HG03135 (cell line): Measurements from ENCODE around the gene ISL2.

ENCODE experiments used
- ATAC-seq: cut with Tn5 transposase; IDR thresholded peaks from one replicate; pipeline ENCODE4 v1.9.1; 2021; ENCODE audit warnings: mild to moderate bottlenecking, moderate library complexity; ENCODE audit not compliant: unreplicated experiment

The ISL2 gene

DNA sequence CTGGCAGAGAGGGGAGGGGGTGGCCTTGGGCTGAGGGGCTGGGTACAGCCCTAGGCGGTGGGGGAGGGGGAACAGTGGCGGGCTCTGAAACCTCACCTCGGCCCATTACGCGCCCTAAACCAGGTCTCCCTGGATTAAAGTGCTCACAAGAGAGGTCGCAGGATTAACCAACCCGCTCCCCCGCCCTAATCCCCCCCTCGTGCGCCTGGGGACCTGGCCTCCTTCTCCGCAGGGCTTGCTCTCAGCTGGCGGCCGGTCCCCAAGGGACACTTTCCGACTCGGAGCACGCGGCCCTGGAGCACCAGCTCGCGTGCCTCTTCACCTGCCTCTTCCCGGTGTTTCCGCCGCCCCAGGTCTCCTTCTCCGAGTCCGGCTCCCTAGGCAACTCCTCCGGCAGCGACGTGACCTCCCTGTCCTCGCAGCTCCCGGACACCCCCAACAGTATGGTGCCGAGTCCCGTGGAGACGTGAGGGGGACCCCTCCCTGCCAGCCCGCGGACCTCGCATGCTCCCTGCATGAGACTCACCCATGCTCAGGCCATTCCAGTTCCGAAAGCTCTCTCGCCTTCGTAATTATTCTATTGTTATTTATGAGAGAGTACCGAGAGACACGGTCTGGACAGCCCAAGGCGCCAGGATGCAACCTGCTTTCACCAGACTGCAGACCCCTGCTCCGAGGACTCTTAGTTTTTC, 4.9 kb downstream of the ISL2 start:
- ATAC-seq: no peak

DNA sequence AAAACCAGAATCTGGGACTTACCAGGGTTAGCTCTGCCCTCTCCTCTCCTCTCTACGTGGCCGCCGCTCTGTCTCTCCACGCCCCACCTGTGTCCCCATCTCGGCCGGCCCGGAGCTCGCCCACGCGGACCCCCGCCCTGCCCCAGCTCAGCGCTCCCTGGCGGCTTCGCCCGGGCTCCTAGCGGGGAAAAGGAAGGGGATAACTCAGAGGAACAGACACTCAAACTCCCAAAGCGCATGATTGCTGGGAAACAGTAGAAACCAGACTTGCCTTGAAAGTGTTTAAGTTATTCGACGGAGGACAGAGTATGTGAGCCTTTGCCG, 5.4 kb downstream of the ISL2 start:
- ATAC-seq: no peak

DNA sequence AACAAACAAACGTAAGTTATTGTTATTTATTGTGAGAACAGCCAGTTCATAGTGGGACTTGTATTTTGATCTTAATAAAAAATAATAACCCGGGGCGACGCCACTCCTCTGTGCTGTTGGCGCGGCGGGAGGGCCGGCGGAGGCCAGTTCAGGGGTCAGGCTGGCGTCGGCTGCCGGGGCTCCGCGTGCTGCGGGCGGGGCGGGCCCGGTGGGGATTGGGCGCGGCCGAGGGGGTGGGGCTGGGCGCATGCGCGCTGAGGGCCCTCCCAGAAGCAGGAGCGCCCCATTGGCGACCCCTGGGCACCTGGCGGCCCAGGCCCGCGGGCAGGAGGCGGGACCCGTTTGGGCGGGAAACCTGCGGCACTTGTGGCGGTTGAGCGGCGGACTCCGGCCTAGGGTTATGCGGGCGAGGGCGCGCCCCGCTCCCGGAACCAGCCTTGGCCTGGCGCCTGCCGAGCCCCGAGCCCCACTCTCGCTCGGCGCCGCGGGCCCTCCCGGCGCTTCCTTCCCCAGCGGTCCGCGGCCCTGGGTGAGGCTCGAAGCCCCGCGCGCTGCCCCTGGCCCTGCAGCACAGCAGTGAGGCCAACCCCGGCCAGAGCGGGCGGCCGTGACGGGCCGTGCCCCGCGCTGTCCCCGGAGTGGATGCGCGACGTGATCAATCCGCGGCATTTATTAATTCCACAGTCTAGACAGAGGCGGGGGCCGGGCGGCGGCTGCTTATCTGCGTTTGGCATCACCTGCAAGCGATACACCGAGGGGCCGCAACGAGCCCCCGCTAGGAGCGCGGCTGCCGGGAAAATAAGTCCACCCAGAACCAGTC, 6.0 kb downstream of the ISL2 start:
- no peak for ATAC-seq

DNA sequence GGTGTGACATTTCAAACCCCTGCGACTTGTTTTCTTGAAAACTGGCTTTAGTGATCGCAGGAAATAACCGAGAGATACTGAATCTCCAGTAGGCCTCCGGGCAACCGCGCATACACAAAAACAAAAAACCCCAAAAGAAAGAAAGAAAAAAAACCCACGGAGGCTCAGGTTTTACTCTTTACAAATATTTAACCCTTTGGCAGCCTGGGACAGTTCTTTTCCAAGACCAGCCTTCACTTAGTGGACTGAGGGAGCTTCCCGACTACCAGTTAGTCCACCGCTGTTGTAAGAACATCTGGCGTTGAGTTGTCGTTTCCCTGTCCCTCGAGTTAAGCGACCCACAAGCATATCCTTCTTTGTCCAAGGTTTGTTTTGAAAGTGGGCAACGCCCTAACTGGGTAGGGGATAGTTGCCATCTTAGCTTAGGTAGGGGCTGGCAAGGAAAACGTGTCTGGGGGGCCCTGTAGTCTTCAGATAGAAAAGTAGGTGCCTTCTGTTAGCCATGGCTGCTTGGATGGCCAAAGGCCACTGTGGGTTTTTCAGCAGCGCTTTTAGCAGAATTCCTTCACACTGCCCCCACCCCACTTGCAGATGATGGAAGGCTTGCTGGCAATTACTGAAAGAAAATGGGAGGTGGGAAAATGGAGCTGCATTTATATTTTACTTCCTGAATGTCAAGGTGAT, 6.9 kb downstream of the ISL2 start:
- ATAC-seq: no peak

DNA sequence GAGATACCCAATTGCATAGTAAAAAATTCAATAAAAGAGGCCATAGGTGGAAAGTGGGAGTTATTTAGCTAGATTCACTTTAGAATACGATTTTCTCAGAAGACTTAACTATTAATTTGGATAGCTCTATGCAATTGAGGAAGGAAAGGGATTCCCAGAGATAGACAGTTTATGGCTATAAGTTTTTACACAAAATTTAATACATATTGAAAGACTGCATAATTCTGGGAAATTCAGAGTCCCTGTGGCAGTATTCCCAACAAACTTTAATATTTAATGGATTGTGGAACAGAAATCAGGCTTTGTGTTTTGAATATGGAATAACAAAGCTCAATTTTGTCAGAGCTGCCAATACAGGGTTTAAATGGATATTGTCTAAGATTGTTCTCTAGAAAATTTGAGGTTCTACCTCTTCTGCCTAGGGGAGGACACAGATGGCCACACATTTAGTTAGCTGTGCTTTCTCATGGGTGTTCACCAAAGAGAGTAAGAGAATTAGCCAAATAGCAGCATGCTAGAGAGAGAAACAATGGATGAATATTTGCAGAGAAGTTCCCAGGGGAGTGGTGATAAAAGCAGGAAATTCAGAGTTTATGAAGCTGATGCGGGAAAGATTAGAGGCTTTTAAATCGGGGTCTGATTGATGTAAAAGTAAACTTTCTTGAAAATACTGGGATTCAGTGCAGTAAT, 8.5 kb downstream of the ISL2 start:
- ATAC-seq: no peak

DNA sequence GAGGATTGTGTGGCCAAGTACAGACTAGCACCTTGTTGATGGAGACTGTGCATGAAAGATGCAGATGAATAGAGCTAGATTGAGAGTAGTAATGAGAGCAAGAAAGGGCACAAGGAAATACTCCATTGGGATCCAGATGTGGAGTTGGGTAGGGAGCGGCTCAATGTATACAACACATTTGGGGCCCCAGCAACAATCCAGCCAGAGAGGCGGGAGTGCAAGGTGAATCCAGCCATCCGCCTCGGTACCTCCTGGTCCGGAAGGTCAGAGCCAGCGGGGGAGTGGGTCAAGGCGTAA, 9.0 kb downstream of the ISL2 start:
- no peak for ATAC-seq

DNA sequence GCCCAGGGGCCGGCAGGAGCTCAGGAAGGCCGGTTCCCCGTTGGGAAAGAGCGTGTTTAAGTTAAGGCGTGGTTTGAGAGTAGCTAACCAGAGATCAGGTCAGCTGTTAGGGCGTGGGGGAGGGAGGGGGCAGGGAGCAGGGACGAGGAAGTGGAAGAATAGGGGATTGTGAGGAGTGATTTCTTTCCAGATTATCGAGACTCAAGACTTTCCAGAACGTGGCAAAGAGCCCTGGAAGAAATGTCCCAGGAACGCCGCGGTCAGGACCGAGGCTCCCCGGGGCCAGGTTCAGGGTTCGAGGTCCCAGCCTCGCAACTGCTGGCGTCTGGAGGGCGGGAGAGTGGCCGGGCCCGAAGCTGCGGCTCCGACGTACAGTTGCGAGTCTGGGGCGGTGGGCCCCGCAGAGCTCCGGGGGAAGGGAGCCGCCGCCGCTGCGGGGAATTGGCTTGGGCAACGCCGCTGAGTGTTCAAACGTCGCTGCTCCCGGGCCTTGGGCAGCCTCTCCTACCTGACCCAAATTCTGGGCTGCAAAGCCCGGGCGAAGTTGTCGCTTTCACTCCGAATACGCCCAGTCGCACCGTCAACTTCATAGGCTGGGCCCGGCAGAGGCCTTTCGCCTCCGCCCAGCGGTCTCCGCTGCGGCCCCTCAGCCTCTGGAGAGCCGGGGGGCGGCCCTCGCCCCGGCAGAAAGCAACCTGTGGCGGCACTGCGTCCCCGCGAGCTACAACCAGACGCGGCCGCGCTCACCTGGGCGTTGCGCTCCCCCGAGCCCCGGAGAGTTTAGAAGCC, 9.5 kb downstream of the ISL2 start:
- ATAC-seq: no peak

DNA sequence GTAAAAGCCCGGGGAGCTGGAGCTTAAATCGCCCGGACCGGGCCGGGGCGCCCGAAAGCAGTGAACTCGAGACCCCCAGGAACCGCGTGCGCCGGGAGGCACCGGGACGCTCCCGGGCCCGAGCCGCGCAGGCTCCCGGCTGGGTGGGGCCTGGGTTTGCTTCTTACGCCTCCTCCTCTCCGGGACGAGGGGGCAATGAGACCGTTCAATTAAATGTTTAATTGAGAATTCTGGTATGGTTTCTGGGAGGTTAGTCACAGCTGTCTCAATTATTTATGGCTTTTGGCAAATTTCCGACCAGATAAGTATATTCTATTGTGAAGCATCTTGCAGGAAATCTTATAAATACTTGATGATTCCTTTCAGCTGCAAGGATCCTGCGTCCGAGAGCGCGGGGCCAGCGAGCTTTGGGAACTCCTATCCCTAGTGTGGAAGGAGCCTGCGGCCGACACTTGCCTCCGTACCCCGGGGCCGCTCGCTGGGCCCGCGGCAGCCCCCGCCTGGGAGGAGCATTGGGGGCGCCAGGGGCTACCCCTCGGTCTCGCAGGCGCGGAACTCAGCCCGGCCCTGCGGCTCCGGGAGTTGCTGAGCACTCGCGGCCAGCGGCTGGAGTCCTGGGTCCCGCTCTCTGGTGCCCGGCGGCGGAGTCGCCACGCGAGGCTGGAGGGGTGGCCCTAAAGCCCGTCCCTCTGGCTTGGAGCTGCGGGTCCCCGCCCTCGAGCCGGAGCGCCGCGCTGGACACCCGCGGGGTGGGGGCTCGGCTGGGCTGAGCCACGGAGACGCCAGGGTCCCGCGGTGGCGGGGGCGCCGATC, 10.3 kb downstream of the ISL2 start:
- no peak for ATAC-seq

DNA sequence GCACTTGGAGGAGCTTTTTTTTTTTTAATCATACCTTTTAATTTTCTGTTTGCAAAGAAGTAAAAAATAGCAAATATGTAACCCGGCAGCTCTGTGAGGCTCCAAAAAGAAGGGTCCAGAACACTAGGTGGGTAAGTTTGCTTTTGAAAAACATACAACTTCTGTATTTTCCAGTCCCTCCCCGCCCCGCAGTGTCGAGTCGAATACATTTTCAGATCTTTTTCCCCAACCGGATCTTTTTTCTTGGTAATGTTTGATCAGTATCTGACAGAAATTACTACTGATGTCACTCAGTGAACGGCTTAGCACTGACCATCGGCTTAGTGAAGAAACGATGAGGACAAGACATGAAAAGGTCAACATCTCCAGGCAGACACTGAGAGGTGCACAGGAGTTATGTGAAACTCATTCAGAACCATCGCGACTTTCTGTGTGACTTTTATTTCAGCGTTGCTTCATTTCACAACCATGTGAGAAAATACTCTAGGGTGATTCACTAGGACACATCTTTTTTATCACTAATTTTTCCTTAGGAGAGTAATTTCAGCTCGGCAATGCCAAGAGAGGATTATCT, 11.0 kb downstream of the ISL2 start:
- no peak for ATAC-seq

DNA sequence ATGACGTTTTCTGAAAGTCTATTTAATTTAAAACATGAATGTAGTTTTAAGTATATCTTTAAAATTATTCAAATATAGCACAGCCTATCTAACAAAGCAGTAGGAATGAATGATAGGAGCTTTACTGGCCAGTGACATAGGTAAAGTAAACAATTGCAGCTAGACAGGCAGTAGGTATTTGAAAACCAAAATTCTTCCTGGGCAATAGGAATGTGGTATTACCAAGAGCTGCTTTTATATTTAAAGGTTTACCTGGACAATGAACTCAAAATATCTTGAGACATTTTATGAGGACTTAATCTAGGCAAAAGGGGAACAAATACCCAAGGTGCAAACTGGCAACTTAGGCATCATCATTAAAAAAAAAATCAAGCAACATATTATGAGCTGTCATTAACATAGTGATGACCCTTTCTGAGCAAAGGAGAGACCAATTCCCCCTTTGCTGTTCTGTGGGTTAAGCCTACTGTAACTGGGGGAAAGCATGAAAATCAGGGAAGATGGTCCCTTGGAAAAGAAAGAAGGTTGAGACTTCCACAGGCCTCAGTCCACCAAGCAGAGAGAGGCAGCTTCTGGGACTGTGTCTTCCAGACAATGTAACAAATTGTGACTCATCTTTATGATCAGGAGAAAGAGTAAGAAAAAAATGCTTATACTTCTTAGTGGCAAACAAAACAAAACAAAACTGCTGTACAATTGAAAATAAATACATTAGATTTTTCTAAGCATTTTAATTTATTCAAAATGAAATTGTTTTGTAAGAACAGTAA, 12.9 kb downstream of the ISL2 start:
- ATAC-seq: no peak

DNA sequence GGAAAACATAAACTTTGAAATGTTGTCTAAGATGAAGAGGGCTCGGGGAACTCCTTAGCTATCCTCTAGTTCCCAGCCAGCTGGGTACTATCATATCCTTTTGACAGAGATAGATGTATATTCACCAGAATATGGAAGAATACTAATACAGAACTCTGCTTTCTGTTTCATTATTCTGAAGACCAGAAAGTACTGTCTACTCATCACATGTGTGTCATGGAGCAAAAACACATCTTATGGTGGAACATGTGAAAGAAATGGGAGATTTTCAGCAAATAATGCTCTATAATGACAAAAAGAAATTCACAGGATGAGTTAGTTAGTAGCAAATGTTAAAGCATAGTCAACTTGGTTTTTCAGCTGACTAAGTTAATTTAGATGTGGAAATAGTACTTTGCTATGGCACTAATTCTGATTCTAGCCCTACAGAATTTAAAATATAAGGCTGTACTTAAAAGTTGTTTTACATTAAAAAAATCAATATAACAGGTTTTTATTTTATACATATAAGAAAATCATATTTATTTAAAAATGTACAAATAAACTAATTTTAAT, 16.5 kb downstream of the ISL2 start:
- ATAC-seq: no peak

DNA sequence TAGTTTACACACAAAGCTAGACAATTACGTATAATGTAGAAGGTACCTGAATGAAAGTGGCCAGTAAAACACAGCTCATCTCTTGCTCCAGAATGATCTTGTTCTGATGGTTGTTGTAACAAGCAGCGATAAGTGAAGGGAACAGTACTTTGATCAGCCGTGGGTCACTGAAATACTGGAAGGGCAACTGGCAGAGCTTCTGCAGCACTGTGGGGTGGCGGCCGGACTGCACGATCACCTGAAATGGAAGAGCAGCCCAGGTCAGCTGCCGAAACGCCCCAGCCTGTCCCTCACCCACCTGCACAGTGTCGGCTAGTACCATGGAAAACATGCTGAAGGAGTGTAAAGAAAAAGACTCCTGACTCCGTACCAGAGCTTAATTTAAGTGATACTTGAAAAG, 17.3 kb downstream of the ISL2 start:
- ATAC-seq: no peak

DNA sequence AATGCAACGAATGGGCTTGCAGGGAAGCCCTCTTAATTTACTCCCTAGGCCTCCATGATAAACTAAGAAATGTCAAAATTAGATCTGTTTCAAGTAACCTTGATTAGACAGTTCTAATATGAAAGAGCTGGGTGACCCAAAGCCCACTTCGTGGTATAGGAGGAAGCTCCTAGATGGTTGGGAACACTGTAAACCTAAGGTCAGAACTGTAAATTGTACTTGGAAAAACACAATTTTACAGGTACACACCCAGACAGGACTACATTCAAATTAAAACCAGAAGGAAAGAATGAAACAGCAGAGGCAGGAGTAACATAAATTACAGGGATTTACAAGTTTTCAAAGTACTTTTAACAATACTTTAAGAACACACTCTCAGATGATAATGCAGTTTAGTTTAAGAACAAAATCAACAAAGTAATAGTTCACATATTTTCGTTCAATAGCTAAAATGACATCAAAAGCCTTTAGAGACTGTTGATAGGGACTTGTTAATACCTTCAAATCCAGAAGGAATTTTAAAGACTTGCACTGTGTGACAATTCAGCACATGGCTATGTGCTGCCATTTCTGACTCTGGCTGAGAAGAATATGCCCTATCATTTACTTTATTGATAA, 18.4 kb downstream of the ISL2 start:
- no peak for ATAC-seq

DNA sequence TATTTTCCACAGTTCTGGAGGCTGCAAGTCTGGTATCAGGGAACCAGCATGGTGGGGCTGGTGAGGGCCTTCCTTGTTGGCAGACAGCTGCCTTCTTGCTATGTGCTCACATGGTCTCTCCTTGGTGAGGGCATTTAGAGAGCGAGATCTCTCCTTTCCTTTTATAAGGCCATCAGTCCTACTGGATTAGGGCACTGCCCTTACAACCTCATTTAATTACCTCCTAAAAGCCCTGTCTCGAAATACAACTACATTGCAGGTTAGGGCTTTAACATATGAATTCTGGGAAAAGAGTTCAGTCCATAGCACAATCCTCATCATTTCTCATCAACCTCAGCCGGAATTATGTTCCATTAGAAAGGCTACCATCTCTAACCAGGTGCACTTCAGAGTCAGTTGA, 21.9 kb downstream of the ISL2 start:
- no peak for ATAC-seq

DNA sequence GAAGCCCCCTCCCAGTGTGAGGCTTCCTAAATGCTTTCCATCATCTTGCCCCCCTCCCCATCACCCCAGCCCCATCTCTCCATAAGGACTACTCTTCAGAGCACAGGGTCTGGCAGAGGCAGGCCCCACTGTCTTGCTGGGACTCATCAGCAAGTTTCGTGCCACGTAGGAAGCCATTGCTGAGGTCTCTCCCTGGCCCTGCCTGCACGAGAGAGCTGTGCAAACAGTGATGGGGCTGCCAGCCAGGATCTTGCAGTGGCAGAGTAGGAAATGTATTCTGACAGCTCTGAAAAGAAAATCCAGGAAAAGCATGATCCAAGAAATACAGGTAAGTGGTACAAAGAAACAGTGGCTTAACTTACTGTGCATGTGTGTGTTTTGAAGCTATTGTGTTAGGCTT, 22.6 kb downstream of the ISL2 start:
- ATAC-seq: no peak

DNA sequence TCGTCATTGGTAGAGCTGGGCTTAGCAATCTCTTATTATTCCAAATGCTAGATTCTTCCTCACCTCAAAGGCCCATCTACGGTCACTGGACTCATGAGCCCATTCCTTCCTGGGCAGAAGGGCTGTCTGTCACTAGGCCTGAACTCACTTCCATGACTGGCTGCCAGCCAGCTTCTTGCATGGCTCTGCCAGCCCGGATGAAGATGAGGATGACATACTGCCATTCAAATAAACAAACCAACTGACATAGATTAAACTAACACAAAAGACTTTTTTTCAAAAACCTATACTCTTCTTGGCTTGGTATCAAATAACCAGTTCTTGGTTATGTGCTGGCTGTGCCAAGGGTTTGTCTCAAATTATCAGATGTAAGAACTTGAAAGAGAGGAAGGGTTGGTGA, 23.8 kb downstream of the ISL2 start:
- ATAC-seq: no peak

DNA sequence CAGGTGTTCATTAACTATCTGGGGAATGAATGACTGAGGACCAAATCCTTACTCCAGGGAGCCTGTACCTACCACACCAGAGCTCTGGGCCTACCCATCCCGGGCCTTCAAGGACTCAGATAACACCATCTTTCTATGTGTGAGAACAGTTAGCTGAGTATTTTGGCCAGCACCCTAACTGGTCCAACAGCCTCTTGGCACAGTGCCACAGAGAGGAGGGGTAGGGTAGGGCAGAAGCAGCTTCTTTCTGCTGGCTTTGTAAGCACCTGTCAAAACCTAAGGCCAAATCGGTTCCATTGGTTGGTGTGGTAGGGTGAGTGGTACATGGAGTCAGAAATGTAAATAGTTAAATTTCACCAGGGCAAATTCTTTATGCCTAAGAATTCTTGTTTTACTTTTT, 26.7 kb downstream of the ISL2 start:
- ATAC-seq: no peak

DNA sequence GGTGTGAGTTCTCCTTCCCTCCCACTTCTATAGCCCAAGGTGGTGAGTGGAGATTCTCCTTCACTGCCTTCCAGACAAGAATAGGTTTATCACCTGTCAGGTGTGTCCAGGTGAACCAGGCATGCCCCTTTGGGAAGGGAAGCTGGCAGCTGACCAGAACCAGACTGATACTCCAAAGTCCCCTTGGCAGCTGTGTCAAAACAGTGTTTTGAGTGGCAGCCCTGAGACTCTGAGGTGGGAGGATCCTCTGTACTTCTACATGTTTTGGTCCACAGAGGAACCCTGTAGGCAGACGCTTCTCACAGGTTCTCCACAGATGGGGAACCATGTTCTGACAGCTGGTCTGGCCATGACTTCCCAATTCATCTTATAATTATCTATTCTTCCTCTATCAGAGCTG, 30.1 kb downstream of the ISL2 start:
- ATAC-seq: no peak
